A673 (cell line): ENCODE results near the gene OR51B4. TPM values are rescaled to one million over a fixed set of nuclear protein-coding genes. Genes with fewer than 3 reads are reported as not detected.
"Not testable (repeated sequence)": the region's sequence is repeated elsewhere in the genome, so short reads cannot be mapped to it uniquely, and the experiment has no call there.

Source experiments
- BruUV-seq: library from RNA; stranded (reverse); fragments of 400-500 nt; replicated peaks from 2 replicates; lab custom pipeline; 2021; lab: Mats Ljungman, UMichigan
- CTCF ChIA-PET: fragments of 300-600 bp; sonication (Branson Sonifier 250); formaldehyde crosslinking; loops from one replicate; lab custom pipeline; 2022; ENCODE audit warnings: antibody characterized with exemption; lab: Charles Lee
- POLR2A ChIA-PET: fragments of 300-600 bp; sonication (Branson Sonifier 250); formaldehyde crosslinking; loops from one replicate; lab custom pipeline; 2022; ENCODE audit warnings: antibody characterized with exemption; ENCODE audit not compliant: low non-redundant PET; lab: Charles Lee
- DNase-seq: peaks from one replicate; pipeline ENCODE4 v3.0.0-alpha.2; 2015; ENCODE audit warnings: low spot score
- H3K27ac ChIP-seq: fragments of 200-600 bp; sonication (generic); 2 replicates; pipeline ENCODE4 v1.5.1; 2016; ENCODE audit warnings: mixed run types, low read depth, mild to moderate bottlenecking, mixed read lengths, antibody characterized with exemption, low read length; ENCODE audit not compliant: poor library complexity, severe bottlenecking
- H3K27me3 ChIP-seq: fragments of 200-600 bp; sonication (generic); replicated peaks from 2 replicates; pipeline ENCODE4 v1.6.1; 2017; ENCODE audit warnings: mixed run types, low read depth, mild to moderate bottlenecking, mixed read lengths, antibody characterized with exemption, low read length; ENCODE audit not compliant: insufficient read depth, poor library complexity
- H3K36me3 ChIP-seq: fragments of 200-600 bp; sonication (generic); 2 replicates; pipeline ENCODE4 v1.6.1; 2016; ENCODE audit warnings: mixed run types, mild to moderate bottlenecking, mixed read lengths, antibody characterized with exemption, low read length; ENCODE audit not compliant: insufficient read depth, poor library complexity, severe bottlenecking
- H3K4me1 ChIP-seq: fragments of 200-600 bp; sonication (generic); 2 replicates; pipeline ENCODE4 v1.6.1; 2017; ENCODE audit warnings: mixed run types, mild to moderate bottlenecking, mixed read lengths, antibody characterized with exemption, low read length; ENCODE audit not compliant: insufficient read depth, poor library complexity, severe bottlenecking
- H3K4me3 ChIP-seq: fragments of 200-600 bp; sonication (generic); 2 replicates; pipeline ENCODE4 v1.5.1; 2016; ENCODE audit warnings: low read depth, mixed run types, mild to moderate bottlenecking, mixed read lengths, low read length; ENCODE audit not compliant: poor library complexity, severe bottlenecking
- H3K9me3 ChIP-seq: fragments of 200-600 bp; sonication (generic); 2 replicates; pipeline ENCODE4 v1.6.1; 2016; ENCODE audit warnings: mixed run types, low read depth, mild to moderate bottlenecking, mixed read lengths, antibody characterized with exemption, low read length; ENCODE audit not compliant: poor library complexity, severe bottlenecking
- EZH2 ChIP-seq: fragments of 200-600 bp; sonication (generic); IDR thresholded peaks from 2 replicates; pipeline ENCODE4 v1.6.1; 2017; ENCODE audit warnings: borderline replicate concordance, low read depth, mild to moderate bottlenecking, mixed read lengths, antibody characterized with exemption, low read length; ENCODE audit not compliant: poor library complexity, severe bottlenecking
- intact Hi-C: fragments of 100-400 bp; cut with micrococcal nuclease; formaldehyde crosslinking; loops from one replicate; pipeline ENCODE4 v1.10.0; 2022; ENCODE audit not compliant: unreplicated experiment
- total RNA-seq: library from RNA; stranded (reverse); gene quantifications from 2 replicates; pipeline ENCODE4 v1.2.3, GENCODE V29; 2021
- TF ChIP-seq, protein P1 (sequence below): fragments of 300-800, 200-600 bp; sonication (generic); conservative IDR thresholded peaks from 2 replicates; pipeline ENCODE4 v1.5.1; 2017; ENCODE audit warnings: low read depth, mild to moderate bottlenecking, antibody characterized with exemption, low read length, moderate library complexity, mixed read lengths

Gene OR51B4
- total RNA-seq, 1 experiment from 2014 or later, result not detected

GRCh38 chr11:5258543-5259262, 43.0 kb downstream of the OR51B4 start:
- no TSS peak for BruUV-seq
- H3K4me1 ChIP-seq, result no peaks in the 10 kb centered on the region
- intact Hi-C loops, result no loop called here
- no peaks in the 10 kb centered on the region for H3K9me3 ChIP-seq
- POLR2A ChIA-PET, result no interaction called here
- CTCF ChIA-PET, result no interaction called here
- no peaks in the 10 kb centered on the region for H3K36me3 ChIP-seq
- no peak overlapping the region for H3K27ac ChIP-seq
- H3K27me3 ChIP-seq, result no peaks in the 10 kb centered on the region
- TF ChIP-seq, protein P1, sequence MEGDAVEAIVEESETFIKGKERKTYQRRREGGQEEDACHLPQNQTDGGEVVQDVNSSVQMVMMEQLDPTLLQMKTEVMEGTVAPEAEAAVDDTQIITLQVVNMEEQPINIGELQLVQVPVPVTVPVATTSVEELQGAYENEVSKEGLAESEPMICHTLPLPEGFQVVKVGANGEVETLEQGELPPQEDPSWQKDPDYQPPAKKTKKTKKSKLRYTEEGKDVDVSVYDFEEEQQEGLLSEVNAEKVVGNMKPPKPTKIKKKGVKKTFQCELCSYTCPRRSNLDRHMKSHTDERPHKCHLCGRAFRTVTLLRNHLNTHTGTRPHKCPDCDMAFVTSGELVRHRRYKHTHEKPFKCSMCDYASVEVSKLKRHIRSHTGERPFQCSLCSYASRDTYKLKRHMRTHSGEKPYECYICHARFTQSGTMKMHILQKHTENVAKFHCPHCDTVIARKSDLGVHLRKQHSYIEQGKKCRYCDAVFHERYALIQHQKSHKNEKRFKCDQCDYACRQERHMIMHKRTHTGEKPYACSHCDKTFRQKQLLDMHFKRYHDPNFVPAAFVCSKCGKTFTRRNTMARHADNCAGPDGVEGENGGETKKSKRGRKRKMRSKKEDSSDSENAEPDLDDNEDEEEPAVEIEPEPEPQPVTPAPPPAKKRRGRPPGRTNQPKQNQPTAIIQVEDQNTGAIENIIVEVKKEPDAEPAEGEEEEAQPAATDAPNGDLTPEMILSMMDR, result no peak
- TF ChIP-seq EZH2, result no peak
- DNase-seq, result no peak
- no peak overlapping the region for H3K4me3 ChIP-seq

DNA sequence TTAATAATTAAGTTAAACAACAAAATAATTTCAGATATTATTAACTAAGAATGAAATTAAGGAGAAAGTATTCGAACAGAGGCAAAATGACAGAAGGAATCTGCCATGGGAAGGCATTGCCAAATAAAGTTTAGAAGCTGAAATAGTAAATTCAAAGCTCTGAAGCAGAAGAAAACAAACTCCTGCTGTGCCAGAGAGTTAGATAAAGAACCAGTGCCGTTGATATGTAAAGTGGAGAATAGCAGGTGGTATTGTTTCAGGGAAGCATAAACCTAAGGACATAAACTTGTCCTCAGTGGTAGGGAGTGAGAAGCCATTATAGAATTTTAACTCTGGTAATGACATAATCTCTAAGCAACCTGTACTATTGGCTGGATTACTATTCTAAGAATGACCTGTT, 44.5 kb downstream of the OR51B4 start:
- no peak for DNase-seq
- no peaks in the 10 kb centered on the region for H3K4me1 ChIP-seq
- ChIA-PET CTCF (no interaction called here), POLR2A (no interaction called here)
- no peak overlapping the region for H3K27ac ChIP-seq
- TF ChIP-seq, protein P1, result no peak
- TF ChIP-seq EZH2, result no peak
- H3K4me3 ChIP-seq, result no peak overlapping the region
- no peaks in the 10 kb centered on the region for H3K9me3 ChIP-seq
- no peaks in the 10 kb centered on the region for H3K27me3 ChIP-seq
- no TSS peak for BruUV-seq
- H3K36me3 ChIP-seq, result no peaks in the 10 kb centered on the region
- intact Hi-C loops, result no loop called here

GRCh38 chr11:5254646-5255413, 46.9 kb downstream of the OR51B4 start, which contains the start of gene HBG2:
Gene HBG2 (minus strand): TSS chr11:5254781. CDS start chr11:5254728, 53 bp downstream.
- BruUV-seq, intact Hi-C loops, DNase-seq: not testable (repeated sequence)

DNA sequence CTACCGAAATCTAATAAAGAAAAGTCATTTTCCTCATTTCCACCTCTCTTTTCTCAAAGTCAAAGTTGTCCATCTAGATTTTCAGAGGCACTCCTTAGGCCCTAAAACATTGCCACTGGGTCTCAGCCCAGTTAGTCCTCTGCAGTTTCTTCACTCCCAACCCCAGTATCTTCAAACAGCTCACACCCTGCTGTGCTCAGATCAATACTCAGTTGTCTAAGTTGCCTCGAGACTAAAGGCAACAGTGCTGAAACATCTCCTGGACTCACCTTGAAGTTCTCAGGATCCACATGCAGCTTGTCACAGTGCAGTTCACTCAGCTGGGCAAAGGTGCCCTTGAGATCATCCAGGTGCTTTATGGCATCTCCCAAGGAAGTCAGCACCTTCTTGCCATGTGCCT, 47.7 kb downstream of the OR51B4 start:
- H3K27ac ChIP-seq, H3K9me3 ChIP-seq, H3K4me1 ChIP-seq, H3K27me3 ChIP-seq, H3K36me3 ChIP-seq, BruUV-seq, intact Hi-C loops, CTCF ChIA-PET, H3K4me3 ChIP-seq, POLR2A ChIA-PET, DNase-seq: not testable (repeated sequence)

More at GRCh38 chr11:5254646-5255413, 46.9 kb downstream of the OR51B4 start, which contains the start of gene HBG2:
- H3K4me1 ChIP-seq, H3K27me3 ChIP-seq, H3K9me3 ChIP-seq, H3K27ac ChIP-seq, POLR2A ChIA-PET, H3K4me3 ChIP-seq, H3K36me3 ChIP-seq, CTCF ChIA-PET: not testable (repeated sequence)

GRCh38 chr11:5253440-5253839, 48.3 kb downstream of the OR51B4 start:
- POLR2A ChIA-PET, H3K9me3 ChIP-seq, H3K4me1 ChIP-seq, DNase-seq, CTCF ChIA-PET, H3K36me3 ChIP-seq, H3K27me3 ChIP-seq, H3K27ac ChIP-seq, BruUV-seq, intact Hi-C loops, H3K4me3 ChIP-seq: not testable (repeated sequence)
